SK-N-SH treated with all-trans-retinoic acid at 6 μM for 48 hours (cell line): Measurements from ENCODE around the gene PLXNC1.

ENCODE experiments used
- ATAC-seq: fragments of 200-7000 bp; cut with Tn5 transposase; 3 replicates; pipeline ENCODE4 v1.9.1; 2020; ENCODE audit warnings: mild to moderate bottlenecking, moderate library complexity
- ARNTL ChIP-seq: fragments of 450-650 bp; formaldehyde crosslinking; IDR thresholded peaks from 2 replicates; pipeline ENCODE4 v1.5.0; 2020; ENCODE audit warnings: low read depth, mild to moderate bottlenecking, moderate library complexity, borderline replicate concordance
- BACH2 ChIP-seq: fragments of 250-450 bp; sonication (Bioruptor Pico); IDR thresholded peaks from 2 replicates; pipeline ENCODE4 v1.9.0; 2021; ENCODE audit warnings: mild to moderate bottlenecking, borderline replicate concordance
- CREB5 ChIP-seq: fragments of 250-450 bp; sonication (Bioruptor Pico); IDR thresholded peaks from 2 replicates; pipeline ENCODE4 v1.5.1; 2020; ENCODE audit warnings: low read depth, mild to moderate bottlenecking, moderate library complexity
- CSDC2 ChIP-seq: fragments of 250-450 bp; sonication (Bioruptor Pico); IDR thresholded peaks from 2 replicates; pipeline ENCODE4 v1.5.0; 2020; ENCODE audit warnings: mild to moderate bottlenecking, moderate library complexity
- CSRNP3 ChIP-seq: fragments of 250-450 bp; sonication (Bioruptor Pico); IDR thresholded peaks from 2 replicates; pipeline ENCODE4 v1.5.1; 2021; ENCODE audit warnings: mild to moderate bottlenecking, moderate library complexity
- ESRRG ChIP-seq: fragments of 250-450 bp; sonication (Bioruptor Pico); IDR thresholded peaks from 2 replicates; pipeline ENCODE4 v1.6.1; 2021; ENCODE audit warnings: mild to moderate bottlenecking
- GLIS3 ChIP-seq: fragments of 250-450 bp; sonication (Bioruptor Pico); IDR thresholded peaks from 2 replicates; pipeline ENCODE4 v1.5.0; 2020; ENCODE audit warnings: mild to moderate bottlenecking, moderate library complexity
- ISL1 ChIP-seq: fragments of 250-450 bp; sonication (Bioruptor Pico); IDR thresholded peaks from 2 replicates; pipeline ENCODE4 v2.1.2; 2022; ENCODE audit warnings: mild to moderate bottlenecking, moderate library complexity
- OSR1 ChIP-seq: fragments of 250-450 bp; sonication (Bioruptor Pico); IDR thresholded peaks from 2 replicates; pipeline ENCODE4 v1.8.0; 2022; ENCODE audit warnings: moderate library complexity, mild to moderate bottlenecking, inconsistent platforms
- PATZ1 ChIP-seq: fragments of 250-450 bp; sonication (Bioruptor Pico); IDR thresholded peaks from 2 replicates; pipeline ENCODE4 v1.8.0; 2020; ENCODE audit warnings: mild to moderate bottlenecking, moderate library complexity, borderline replicate concordance
- POU6F1 ChIP-seq: fragments of 250-450 bp; sonication (Bioruptor Pico); IDR thresholded peaks from 2 replicates; pipeline ENCODE4 v1.8.0; 2021; ENCODE audit warnings: low read depth, mild to moderate bottlenecking, moderate library complexity, borderline replicate concordance
- PPARA ChIP-seq: fragments of 250-450 bp; sonication (Bioruptor Pico); IDR thresholded peaks from 2 replicates; pipeline ENCODE4 v1.5.0; 2020; ENCODE audit warnings: mild to moderate bottlenecking, borderline replicate concordance
- RARB ChIP-seq: fragments of 250-450 bp; sonication (Bioruptor Pico); IDR thresholded peaks from 2 replicates; pipeline ENCODE4 v1.8.0; 2021; ENCODE audit warnings: mild to moderate bottlenecking, moderate library complexity
- SNAI2 ChIP-seq: fragments of 250-450 bp; sonication (Bioruptor Pico); IDR thresholded peaks from 2 replicates; pipeline ENCODE4 v1.5.0; 2020; ENCODE audit warnings: mild to moderate bottlenecking, moderate library complexity
- TCF4 ChIP-seq: fragments of 250-450 bp; sonication (Bioruptor Pico); IDR thresholded peaks from 2 replicates; pipeline ENCODE4 v1.8.0; 2021; ENCODE audit warnings: mild to moderate bottlenecking, moderate library complexity, borderline replicate concordance
- TOX ChIP-seq: fragments of 250-450 bp; sonication (Bioruptor Pico); IDR thresholded peaks from 2 replicates; pipeline ENCODE4 v1.8.0; 2021; ENCODE audit warnings: mild to moderate bottlenecking, moderate library complexity, borderline replicate concordance
- TSHZ2 ChIP-seq: fragments of 250-450 bp; sonication (Bioruptor Pico); IDR thresholded peaks from 2 replicates; pipeline ENCODE4 v1.5.0; 2020; ENCODE audit warnings: mild to moderate bottlenecking, moderate library complexity
- ZC3H10 ChIP-seq: fragments of 250-450 bp; sonication (Bioruptor Pico); IDR thresholded peaks from 2 replicates; pipeline ENCODE4 v1.5.1; 2021; ENCODE audit warnings: mild to moderate bottlenecking, moderate library complexity
- ZFP30 ChIP-seq: fragments of 450-650 bp; formaldehyde crosslinking; IDR thresholded peaks from 2 replicates; pipeline ENCODE4 v1.5.0; 2022; ENCODE audit warnings: mild to moderate bottlenecking, moderate library complexity
- ZNF565 ChIP-seq: fragments of 450-650 bp; formaldehyde crosslinking; conservative IDR thresholded peaks from 2 replicates; pipeline ENCODE4 v1.5.0; 2020; ENCODE audit warnings: low read depth, mild to moderate bottlenecking, moderate library complexity
- ZNF70 ChIP-seq: fragments of 450-650 bp; formaldehyde crosslinking; IDR thresholded peaks from 2 replicates; pipeline ENCODE4 v1.5.0; 2020; ENCODE audit warnings: mild to moderate bottlenecking, moderate library complexity
- ZNF8 ChIP-seq: fragments of 450-650 bp; formaldehyde crosslinking; IDR thresholded peaks from 2 replicates; pipeline ENCODE4 v1.5.0; 2020; ENCODE audit warnings: mild to moderate bottlenecking, moderate library complexity

PLXNC1 gene

GRCh38 chr12:94289461-94290312 lies 141.3 kb downstream of the PLXNC1 start:
- peak; percentile 83 for ATAC-seq
- TF ChIP-seq CSDC2 (no peak), ZNF8 (CRISPR knock-in tag) (peak; percentile 26; the same call in 1 of the 2 replicates), ISL1 (peak; percentile 73), CSRNP3 (CRISPR knock-in tag) (no peak)
- TF ChIP-seq, all 23 proteins: peak for 2

GRCh38 chr12:94290353-94290752 lies 142.0 kb downstream of the PLXNC1 start:
- ATAC-seq: peak; percentile 58
- TF ChIP-seq OSR1: no peak
- no peak for TF ChIP-seq ISL1
- TF ChIP-seq ARNTL: no peak
- no peak for TF ChIP-seq ESRRG (CRISPR knock-in tag)
- TF ChIP-seq RARB (CRISPR knock-in tag): no peak

GRCh38 chr12:94297096-94297699 lies 148.8 kb downstream of the PLXNC1 start:
- TF ChIP-seq ARNTL: no peak
- TF ChIP-seq ESRRG (CRISPR knock-in tag): no peak
- no peak for TF ChIP-seq GLIS3
- no peak for TF ChIP-seq ZFP30 (CRISPR knock-in tag)
- TF ChIP-seq ZNF565 (CRISPR knock-in tag): no peak
- no peak for TF ChIP-seq BACH2 (CRISPR knock-in tag)
- no peak for TF ChIP-seq POU6F1 (CRISPR knock-in tag)
- TF ChIP-seq PATZ1 (CRISPR knock-in tag): no peak
- TF ChIP-seq PPARA (CRISPR knock-in tag): no peak
- TF ChIP-seq ZNF8 (CRISPR knock-in tag): no peak
- TF ChIP-seq CSRNP3 (CRISPR knock-in tag): no peak
- no peak for TF ChIP-seq SNAI2 (CRISPR knock-in tag)
- no peak for TF ChIP-seq ZC3H10 (CRISPR knock-in tag)
- ATAC-seq: no peak

GRCh38 chr12:94297876-94298505 lies 149.6 kb downstream of the PLXNC1 start:
- no peak for ATAC-seq
- TF ChIP-seq TSHZ2 (CRISPR knock-in tag) (no peak), PATZ1 (CRISPR knock-in tag) (no peak), TCF4 (CRISPR knock-in tag) (no peak), TOX (CRISPR knock-in tag) (no peak), ZNF565 (CRISPR knock-in tag) (no peak), CSDC2 (no peak), ISL1 (no peak), CREB5 (CRISPR knock-in tag) (no peak), ZFP30 (CRISPR knock-in tag) (no peak), SNAI2 (CRISPR knock-in tag) (no peak), ZNF70 (CRISPR knock-in tag) (no peak)
